ENCODE data around the gene RPL7A.
"Not testable (repeated sequence)": the region's sequence is repeated elsewhere in the genome, so short reads cannot be mapped to it uniquely, and the experiment has no call there.

Gene RPL7A

GRCh38 chr9:133377721-133378216 is 29.8 kb downstream of the RPL7A start:
- Mint-ChIP-seq H3K4me1 (peaks cover 23% of the 10 kb centered on the region), H3K9me3 (no peaks in the 10 kb centered on the region), H3K36me3 (ENCODE audit: low read depth) (peaks cover 21% of the 10 kb centered on the region), H3K27ac (no peak overlapping the region), H3K4me3 (no peak overlapping the region), H3K27me3 (peaks cover 2% of the 10 kb centered on the region)
- ATAC-seq (no peak), DNase-seq (no peak)

- Mint-ChIP-seq H3K4me3 (no peak overlapping the region), H3K27me3 (peaks cover 2% of the 10 kb centered on the region), H3K4me1 (peaks cover 16% of the 10 kb centered on the region), H3K9me3 (no peaks in the 10 kb centered on the region), H3K27ac (no peak overlapping the region), H3K36me3 (ENCODE audit: low read depth) (peaks cover 14% of the 10 kb centered on the region)
- no peak for ATAC-seq
- DNase-seq: no peak
These were observed 30.5 kb downstream of the RPL7A start for GRCh38 chr9:133378408-133378962.

GRCh38 chr9:133379153-133380086 is 31.4 kb downstream of the RPL7A start:
- peaks cover 8% of the 10 kb centered on the region for H3K36me3 Mint-ChIP-seq (ENCODE audit: low read depth)
- peaks cover 10% of the 10 kb centered on the region for H3K4me1 Mint-ChIP-seq
- H3K27ac Mint-ChIP-seq: no peak overlapping the region
- H3K9me3 Mint-ChIP-seq: no peaks in the 10 kb centered on the region
- DNase-seq (no peak), ATAC-seq (no peak)
- H3K27me3 Mint-ChIP-seq: peaks cover 2% of the 10 kb centered on the region
- H3K4me3 Mint-ChIP-seq: no peak overlapping the region

- H3K4me1 Mint-ChIP-seq: peaks cover 5% of the 10 kb centered on the region
- no peak overlapping the region for H3K4me3 Mint-ChIP-seq
- H3K27ac Mint-ChIP-seq: no peak overlapping the region
- no peaks in the 10 kb centered on the region for H3K36me3 Mint-ChIP-seq (ENCODE audit: low read depth)
- H3K9me3 Mint-ChIP-seq: no peaks in the 10 kb centered on the region
- peaks cover 2% of the 10 kb centered on the region for H3K27me3 Mint-ChIP-seq
- ATAC-seq: no peak
- no peak for DNase-seq
These were observed 32.7 kb downstream of the RPL7A start for GRCh38 chr9:133380734-133381133.

DNA sequence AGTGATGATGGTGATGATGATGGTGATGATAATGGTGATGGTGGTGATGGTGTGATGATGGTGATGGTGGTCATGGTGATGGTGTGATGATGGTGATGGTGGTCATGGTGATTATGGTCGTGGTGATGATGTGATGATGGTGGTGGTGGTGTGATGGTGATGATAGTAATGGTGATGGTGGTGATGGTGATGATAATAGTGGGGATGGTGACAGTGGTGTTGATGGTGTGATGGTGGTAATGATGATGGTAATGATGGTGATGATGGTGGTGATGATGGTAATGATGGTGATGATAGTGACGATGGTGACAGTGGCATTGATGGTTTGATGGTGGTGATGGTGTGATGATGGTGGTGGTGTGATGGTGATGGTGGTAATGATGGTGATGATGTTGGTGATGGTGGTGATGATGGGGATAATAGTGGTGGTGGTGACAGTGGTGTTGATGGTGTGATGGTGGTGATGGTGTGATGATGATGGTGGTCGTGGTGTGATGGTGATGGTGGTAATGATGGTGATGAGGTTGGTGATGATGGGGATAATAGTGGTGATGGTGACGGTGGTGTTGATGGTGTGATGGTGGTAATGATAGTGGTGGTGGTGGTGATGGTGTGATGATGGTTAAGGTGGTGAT is 34.6 kb downstream of the RPL7A start:
- H3K27ac Mint-ChIP-seq: no peak overlapping the region
- H3K27me3 Mint-ChIP-seq: no peaks in the 10 kb centered on the region
- no peak for ATAC-seq
- no peaks in the 10 kb centered on the region for H3K9me3 Mint-ChIP-seq
- no peaks in the 10 kb centered on the region for H3K36me3 Mint-ChIP-seq (ENCODE audit: low read depth)
- no peak overlapping the region for H3K4me3 Mint-ChIP-seq
- no peaks in the 10 kb centered on the region for H3K4me1 Mint-ChIP-seq
- DNase-seq: no peak

GRCh38 chr9:133383438-133383837 is 35.4 kb downstream of the RPL7A start:
- H3K27ac Mint-ChIP-seq: no peak overlapping the region
- ATAC-seq (no peak), DNase-seq (no peak)
- no peaks in the 10 kb centered on the region for H3K4me1 Mint-ChIP-seq
- H3K9me3 Mint-ChIP-seq: no peaks in the 10 kb centered on the region
- H3K36me3 Mint-ChIP-seq (ENCODE audit: low read depth): no peaks in the 10 kb centered on the region
- H3K27me3 Mint-ChIP-seq: no peaks in the 10 kb centered on the region
- no peak overlapping the region for H3K4me3 Mint-ChIP-seq

DNA sequence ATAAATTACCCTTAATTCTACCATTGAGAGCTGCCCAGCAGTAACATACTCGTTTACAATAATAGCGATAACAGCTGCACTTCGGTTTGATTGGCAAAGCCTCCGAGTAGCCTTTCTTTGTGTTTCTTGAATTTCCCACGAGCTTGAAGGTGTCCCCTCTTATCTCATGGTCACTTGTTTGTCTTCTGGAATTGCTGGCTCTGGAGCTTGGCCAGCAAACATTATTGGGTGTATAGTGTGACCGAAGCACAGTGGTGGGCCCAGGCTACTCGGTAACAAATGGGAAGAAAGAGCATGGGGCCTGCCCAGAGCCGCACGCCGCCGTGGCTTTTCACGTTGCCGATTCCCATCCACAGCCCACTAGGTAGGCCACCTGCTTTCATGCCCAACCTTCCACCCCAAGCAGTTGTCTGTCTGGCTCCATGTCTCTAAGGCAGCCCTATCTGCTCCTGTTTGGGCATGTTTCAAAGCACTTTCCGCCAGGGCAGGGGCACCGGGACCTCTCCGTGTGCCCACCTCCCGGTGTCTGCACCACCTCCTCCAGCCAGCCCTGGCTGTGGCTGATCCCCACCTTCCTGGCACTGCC is 36.8 kb downstream of the RPL7A start:
- ATAC-seq (no peak), DNase-seq (no peak)
- Mint-ChIP-seq H3K4me3 (no peak overlapping the region), H3K27ac (no peak overlapping the region), H3K9me3 (no peaks in the 10 kb centered on the region), H3K36me3 (ENCODE audit: low read depth) (no peaks in the 10 kb centered on the region), H3K27me3 (peaks cover 2% of the 10 kb centered on the region), H3K4me1 (no peaks in the 10 kb centered on the region)

DNA sequence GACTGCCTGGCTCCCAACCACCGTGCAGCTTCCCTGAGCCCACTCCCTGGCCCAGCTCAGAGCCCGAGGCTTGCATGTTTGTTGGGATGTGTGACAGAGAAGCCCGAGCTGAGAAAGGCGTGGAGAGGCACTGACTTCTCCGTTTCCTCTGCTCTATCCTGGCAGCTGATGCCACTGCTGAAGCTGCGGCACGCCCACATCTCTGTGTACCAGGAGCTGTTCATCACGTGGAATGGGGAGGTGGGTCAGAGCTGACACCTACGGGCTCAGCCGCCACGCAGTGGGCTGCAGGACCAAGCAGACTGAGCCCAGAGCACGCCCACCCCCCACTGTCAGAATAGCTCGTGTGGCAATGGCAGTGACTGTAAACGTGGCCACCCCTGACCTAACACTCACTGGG is 37.4 kb downstream of the RPL7A start:
- no peak overlapping the region for H3K27ac Mint-ChIP-seq
- no peaks in the 10 kb centered on the region for H3K9me3 Mint-ChIP-seq
- ATAC-seq: no peak
- no peaks in the 10 kb centered on the region for H3K36me3 Mint-ChIP-seq (ENCODE audit: low read depth)
- no peak for DNase-seq
- peaks cover 3% of the 10 kb centered on the region for H3K27me3 Mint-ChIP-seq
- H3K4me1 Mint-ChIP-seq: no peaks in the 10 kb centered on the region
- no peak overlapping the region for H3K4me3 Mint-ChIP-seq

- Mint-ChIP-seq H3K36me3 (ENCODE audit: low read depth) (no peaks in the 10 kb centered on the region), H3K4me3 (no peak overlapping the region), H3K27ac (no peak overlapping the region), H3K9me3 (no peaks in the 10 kb centered on the region), H3K4me1 (no peaks in the 10 kb centered on the region), H3K27me3 (peaks cover 3% of the 10 kb centered on the region)
- ATAC-seq (no peak), DNase-seq (no peak)
These were observed 38.3 kb downstream of the RPL7A start for GRCh38 chr9:133386338-133386737.

- Mint-ChIP-seq H3K4me3 (no peak overlapping the region), H3K4me1 (no peaks in the 10 kb centered on the region), H3K27me3 (peaks cover 3% of the 10 kb centered on the region), H3K36me3 (ENCODE audit: low read depth) (no peaks in the 10 kb centered on the region), H3K9me3 (no peaks in the 10 kb centered on the region), H3K27ac (no peak overlapping the region)
- ATAC-seq (no peak), DNase-seq (no peak)
These were observed 39.7 kb downstream of the RPL7A start for GRCh38 chr9:133387680-133388079.

DNA sequence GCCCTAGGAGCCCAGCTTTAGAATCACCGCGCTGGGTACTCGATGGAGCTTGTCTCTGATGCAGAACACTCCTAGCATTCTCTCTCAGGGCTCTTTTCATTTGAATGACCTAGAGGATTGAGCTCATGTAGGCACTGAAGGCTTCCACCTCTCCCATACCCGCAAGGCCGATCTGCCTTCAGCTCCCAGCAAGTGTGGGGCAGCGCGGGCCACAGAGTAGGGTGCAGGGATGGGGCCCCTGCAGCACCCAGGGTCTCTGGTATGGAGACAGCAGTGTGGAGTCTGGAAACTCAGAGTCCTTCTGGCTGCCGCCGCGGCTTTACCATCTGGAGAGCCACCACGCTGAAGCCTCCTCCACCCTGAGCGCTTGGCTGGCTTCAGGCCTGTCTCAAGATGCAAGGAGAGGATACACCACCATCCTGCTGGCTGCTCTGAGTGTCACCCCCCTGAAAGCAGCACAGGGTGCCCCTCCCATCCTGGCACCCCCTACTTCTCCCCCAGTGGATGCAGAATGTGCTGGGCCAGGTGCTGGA is 41.1 kb downstream of the RPL7A start:
- ATAC-seq (no peak), DNase-seq (no peak)
- no peaks in the 10 kb centered on the region for H3K36me3 Mint-ChIP-seq (ENCODE audit: low read depth)
- H3K4me1 Mint-ChIP-seq: no peaks in the 10 kb centered on the region
- H3K4me3 Mint-ChIP-seq: no peak overlapping the region
- H3K9me3 Mint-ChIP-seq: no peaks in the 10 kb centered on the region
- peaks cover 3% of the 10 kb centered on the region for H3K27me3 Mint-ChIP-seq
- no peak overlapping the region for H3K27ac Mint-ChIP-seq

DNA sequence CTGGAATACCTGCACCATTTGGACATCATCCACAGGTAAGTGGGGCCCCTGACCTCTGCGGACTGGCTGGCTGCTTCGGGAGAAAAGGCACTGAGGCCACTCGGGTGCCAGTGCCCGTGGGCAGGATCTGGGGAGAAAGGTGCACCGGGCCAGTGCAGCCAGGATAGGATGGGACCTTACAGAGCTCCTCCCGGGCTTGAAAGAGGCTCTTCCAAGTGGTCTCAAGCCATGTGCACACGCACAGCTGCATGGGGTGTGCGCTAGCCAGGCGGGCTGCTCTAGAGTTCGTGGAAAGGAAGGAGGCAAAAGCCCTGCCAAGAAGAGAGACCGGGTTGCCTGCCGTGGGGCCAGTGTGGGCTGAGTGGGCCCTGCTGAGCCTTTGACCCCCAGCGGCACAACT is 41.5 kb downstream of the RPL7A start:
- Mint-ChIP-seq H3K9me3 (no peaks in the 10 kb centered on the region), H3K4me1 (no peaks in the 10 kb centered on the region), H3K27me3 (peaks cover 3% of the 10 kb centered on the region), H3K4me3 (no peak overlapping the region), H3K36me3 (ENCODE audit: low read depth) (no peaks in the 10 kb centered on the region), H3K27ac (no peak overlapping the region)
- DNase-seq: no peak
- no peak for ATAC-seq

GRCh38 chr9:133390713-133391112 is 42.7 kb downstream of the RPL7A start:
- Mint-ChIP-seq H3K27me3 (peaks cover 3% of the 10 kb centered on the region), H3K4me3 (no peak overlapping the region), H3K9me3 (no peaks in the 10 kb centered on the region), H3K36me3 (ENCODE audit: low read depth) (no peaks in the 10 kb centered on the region), H3K27ac (no peak overlapping the region), H3K4me1 (no peaks in the 10 kb centered on the region)
- DNase-seq (no peak), ATAC-seq (no peak)

DNA sequence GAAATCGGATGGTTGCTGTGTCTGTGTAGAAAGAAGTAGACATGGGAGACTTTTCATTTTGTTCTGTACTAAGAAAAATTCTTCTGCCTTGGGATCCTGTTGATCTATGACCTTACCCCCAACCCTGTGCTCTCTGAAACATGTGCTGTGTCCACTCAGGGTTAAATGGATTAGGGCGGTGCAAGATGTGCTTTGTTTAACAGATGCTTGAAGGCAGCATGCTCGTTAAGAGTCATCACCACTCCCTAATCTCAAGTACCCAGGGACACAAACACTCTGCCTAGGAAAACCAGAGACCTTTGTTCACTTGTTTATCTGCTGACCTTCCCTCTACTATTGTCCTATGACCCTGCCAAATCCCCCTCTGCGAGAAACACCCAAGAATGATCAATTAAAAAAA is 43.4 kb downstream of the RPL7A start:
- ATAC-seq, H3K4me3 Mint-ChIP-seq, H3K4me1 Mint-ChIP-seq: not testable (repeated sequence)

More for the DNA sequence above, 43.4 kb downstream of the RPL7A start:
- not testable (repeated sequence) for H3K27me3 Mint-ChIP-seq; H3K9me3 Mint-ChIP-seq; H3K27ac Mint-ChIP-seq; DNase-seq; H3K36me3 Mint-ChIP-seq (ENCODE audit: low read depth)
